Esophagus squamous epithelium (tissue), 5 donors: ENCODE data around the gene CCDC136. TPM values are rescaled to one million over a fixed set of nuclear protein-coding genes. Genes with fewer than 3 reads are reported as not detected.

Experiments used
- DNase-seq: peaks from one replicate; lab custom pipeline; 2025; lab: John Stamatoyannopoulos, UW
- H3K27ac ChIP-seq, 4 donors: fragments of 200-600 bp; sonication (generic); one replicate each; pipeline ENCODE4 v1.5.1; 2016 to 2019; ENCODE audit warnings: mild to moderate bottlenecking in 1 of 4
- H3K27me3 ChIP-seq, 4 donors: fragments of 200-600 bp; sonication (generic); 1 replicate in 3 of 4; 2 replicates in 1 of 4; pipeline versions ENCODE4 v1.5.1 to v1.6.0; 2017 to 2021; ENCODE audit warnings: antibody characterized with exemption in 1 of 4
- H3K36me3 ChIP-seq, 3 donors: fragments of 200-600 bp; sonication (generic); one replicate each; pipeline ENCODE4 v1.5.1; 2016 to 2019
- H3K4me1 ChIP-seq, 3 donors: fragments of 200-600 bp; sonication (generic); one replicate each; pipeline ENCODE4 v1.5.1; 2017 to 2019
- H3K4me3 ChIP-seq, 4 donors: fragments of 200-600 bp; sonication (generic); 1 replicate in 3 of 4; 2 replicates in 1 of 4; pipeline ENCODE4 v1.5.1; 2016 to 2019; ENCODE audit warnings: mild to moderate bottlenecking in 2 of 4, moderate library complexity in 1 of 4
- H3K9me3 ChIP-seq, 3 donors: fragments of 200-600 bp; sonication (generic); one replicate each; pipeline ENCODE4 v1.5.1; 2016 to 2019
- CTCF ChIP-seq, 6 experiments: fragments of 450-650 bp in 4 of 6; fragments of 200-600 bp in 2 of 6; sonication (generic) in 2 of 6; IDR thresholded peaks; one replicate each; pipeline ENCODE4 v1.5.1; 2016 to 2019; ENCODE audit warnings: antibody characterized with exemption in 6 of 6, mild to moderate bottlenecking in 4 of 6, moderate library complexity in 4 of 6
- POLR2A ChIP-seq, 4 donors: fragments of 450-650 bp; IDR thresholded peaks; one replicate each; pipeline ENCODE4 v1.6.1; 2017; ENCODE audit warnings: antibody characterized with exemption in 4 of 4, mild to moderate bottlenecking in 4 of 4, moderate library complexity in 3 of 4
- WGBS, 2 donors: methylation state at CpG; one replicate each; pipeline ENCODE4 v1.1.5; 2018; 5-methylcytosine and 5-hydroxymethylcytosine counted together
- intact Hi-C: fragments of 100-400 bp; cut with DNase I; formaldehyde crosslinking; loops from one replicate; pipeline ENCODE4 v1.15.0; 2022
- total RNA-seq, 4 donors: library from RNA; depleted of rRNA; stranded (reverse); fragments of >200 nt; gene quantifications; one replicate each; pipeline ENCODE4 v1.1.0, GENCODE V29; 2016
- donor health status: DM: yes; HTN: yes; CAD: no.

CCDC136 gene
- total RNA-seq, 4 donors from 2014 or later = 0.09 to 5.1 (median 2.2) TPM

GRCh38 chr7:128801003-128801402 is 9.2 kb downstream of the CCDC136 start:
- no peaks in the 10 kb centered on the region for H3K4me1 ChIP-seq
- peaks cover 0 to 7% (median 0%) of the 10 kb centered on the region in 3 donors for H3K36me3 ChIP-seq
- no peaks in the 10 kb centered on the region for H3K27me3 ChIP-seq
- no peak overlapping the region for H3K27ac ChIP-seq
- DNase-seq = no peak
- TF ChIP-seq CTCF (IDR thresholded peaks at IDR 0.05) = no peak
- no peak for TF ChIP-seq POLR2A (IDR thresholded peaks at IDR 0.05)
- H3K9me3 ChIP-seq = no peaks in the 10 kb centered on the region
- intact Hi-C loops = no loop called here
- H3K4me3 ChIP-seq = no peak overlapping the region
- WGBS, 2 donors = 93 to 94% methylated on average over 9 of the region's 9 CpGs

DNA sequence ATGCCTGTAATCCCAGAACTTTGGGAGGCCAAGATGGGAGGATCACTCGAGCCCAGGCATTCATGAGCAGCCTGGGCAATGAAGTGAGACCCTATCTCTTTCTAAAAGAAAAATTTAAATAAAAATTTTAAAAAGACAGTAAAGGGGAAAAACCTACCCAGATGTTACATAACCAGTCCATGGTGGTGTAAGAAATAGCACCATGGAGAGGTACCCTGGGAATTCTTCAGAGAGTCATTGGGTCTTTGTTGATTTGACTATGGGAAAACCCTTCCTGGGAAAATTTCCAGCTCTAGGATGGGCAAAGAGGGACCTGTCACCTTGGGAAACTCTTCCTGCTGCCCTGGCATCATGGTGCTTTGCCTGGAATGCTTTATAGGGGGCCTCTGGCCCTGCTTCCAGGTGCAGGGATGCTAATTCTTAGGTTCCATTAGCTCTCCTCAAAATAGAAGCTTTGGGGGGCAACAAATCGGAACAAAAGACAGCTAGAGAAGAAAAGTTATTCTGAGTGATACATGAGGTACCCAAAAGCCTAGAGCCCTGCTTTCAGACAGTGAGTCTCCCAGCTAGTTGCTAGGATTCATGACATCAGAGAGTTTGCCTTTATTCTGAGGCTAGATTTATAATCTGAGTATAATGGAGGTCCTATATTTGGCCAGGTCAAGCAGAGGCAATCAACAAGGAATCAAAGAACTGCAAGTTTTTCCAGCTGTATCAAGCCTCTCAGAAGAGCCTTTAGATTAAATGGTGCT is 10.1 kb downstream of the CCDC136 start:
- intact Hi-C loops = no loop called here
- Histone ChIP-seq H3K4me3 (no peak overlapping the region), H3K27ac (no peak overlapping the region), H3K9me3 (no peaks in the 10 kb centered on the region), H3K36me3 (peaks cover 0 to 7% (median 0%) of the 10 kb centered on the region in 3 donors), H3K27me3 (no peaks in the 10 kb centered on the region), H3K4me1 (no peaks in the 10 kb centered on the region)
- no peak for DNase-seq
- 70 to 88% methylated on average over 2 of the region's 2 CpGs for WGBS, 2 donors
- TF ChIP-seq CTCF (IDR thresholded peaks at IDR 0.05) = no peak
- no peak for TF ChIP-seq POLR2A (IDR thresholded peaks at IDR 0.05)

GRCh38 chr7:128804484-128804883 is 12.7 kb downstream of the CCDC136 start:
- TF ChIP-seq CTCF (IDR thresholded peaks at IDR 0.05) = no peak
- TF ChIP-seq POLR2A (IDR thresholded peaks at IDR 0.05) = no peak
- H3K4me3 ChIP-seq = no peak overlapping the region
- 91% methylated on average over 4 to 6 of the region's 6 CpGs for WGBS, 2 donors

GRCh38 chr7:128805225-128805624 is 13.5 kb downstream of the CCDC136 start:
- no peak for DNase-seq
- Histone ChIP-seq H3K36me3 (peaks cover 0 to 12% (median 0%) of the 10 kb centered on the region in 3 donors), H3K27ac (no peak overlapping the region), H3K27me3 (no peaks in the 10 kb centered on the region), H3K4me1 (no peaks in the 10 kb centered on the region), H3K4me3 (no peak overlapping the region), H3K9me3 (no peaks in the 10 kb centered on the region)
- WGBS, 2 donors = 86 to 95% methylated on average over 4 to 5 of the region's 5 CpGs
- intact Hi-C loops = no loop called here
- TF ChIP-seq POLR2A (IDR thresholded peaks at IDR 0.05) (no peak), CTCF (IDR thresholded peaks at IDR 0.05) (no peak)

More at GRCh38 chr7:128804484-128804883, 12.7 kb downstream of the CCDC136 start:
- no peak for DNase-seq
- Histone ChIP-seq H3K36me3 (peaks cover 0 to 12% (median 0%) of the 10 kb centered on the region in 3 donors), H3K9me3 (no peaks in the 10 kb centered on the region), H3K27ac (no peak overlapping the region), H3K27me3 (no peaks in the 10 kb centered on the region), H3K4me1 (no peaks in the 10 kb centered on the region)
- intact Hi-C loops = no loop called here

DNA sequence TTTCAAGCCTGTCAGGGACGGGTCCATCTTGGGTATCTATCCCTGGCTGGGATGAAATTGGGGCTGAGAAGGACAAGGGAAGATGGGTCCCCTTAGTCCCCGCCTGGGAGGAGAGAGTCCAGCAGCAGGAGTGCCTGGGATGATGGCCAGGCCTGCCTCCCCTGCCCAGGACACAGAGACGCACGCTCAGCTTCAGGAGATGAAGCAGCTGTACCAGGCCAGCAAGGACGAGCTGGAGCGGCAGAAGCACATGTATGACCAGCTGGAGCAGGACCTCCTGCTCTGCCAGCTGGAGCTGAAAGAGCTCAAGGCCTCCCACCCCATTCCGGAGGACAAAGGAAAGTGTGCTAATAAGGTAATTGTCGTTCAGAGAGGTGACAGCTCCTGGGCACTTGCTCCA is 15.4 kb downstream of the CCDC136 start:
- no peaks in the 10 kb centered on the region for H3K4me1 ChIP-seq
- no peak overlapping the region for H3K4me3 ChIP-seq
- no peaks in the 10 kb centered on the region for H3K9me3 ChIP-seq
- DNase-seq = no peak
- intact Hi-C loops = no loop called here
- 75 to 86% methylated on average over 3 to 8 of the region's 8 CpGs for WGBS, 2 donors
- H3K36me3 ChIP-seq = peaks cover 0 to 12% (median 0%) of the 10 kb centered on the region in 3 donors
- TF ChIP-seq POLR2A (IDR thresholded peaks at IDR 0.05) = no peak
- no peak for TF ChIP-seq CTCF (IDR thresholded peaks at IDR 0.05)
- no peak overlapping the region for H3K27ac ChIP-seq
- no peaks in the 10 kb centered on the region for H3K27me3 ChIP-seq
